ENCODE measurements around the gene CASQ1.

GRCh38 chr1:160236806-160237205, 46.4 kb downstream of the CASQ1 start:
- TF ChIP-seq POLR2AphosphoS5 (IDR thresholded peaks at IDR 0.05; ENCODE audit: borderline replicate concordance, low read depth, low read length) = no peak
- TF ChIP-seq EZH2 (IDR thresholded peaks at IDR 0.05) = no peak
- no peak for TF ChIP-seq FOXP2 (optimal IDR thresholded peaks at IDR 0.05; ENCODE audit: control extremely low read depth, extremely low read length, insufficient read depth)
